ENCODE data around the gene ZNF888.
A peak's percentile ranks its signal among the peaks of the same experiment; 100 is the strongest.

The ZNF888 gene

GRCh38 chr19:52871466-52871865 lies 51.8 kb downstream of the ZNF888 start:
- TF ChIP-seq TEAD4 (IDR thresholded peaks at IDR 0.05) = no peak
- TF ChIP-seq, protein P1, sequence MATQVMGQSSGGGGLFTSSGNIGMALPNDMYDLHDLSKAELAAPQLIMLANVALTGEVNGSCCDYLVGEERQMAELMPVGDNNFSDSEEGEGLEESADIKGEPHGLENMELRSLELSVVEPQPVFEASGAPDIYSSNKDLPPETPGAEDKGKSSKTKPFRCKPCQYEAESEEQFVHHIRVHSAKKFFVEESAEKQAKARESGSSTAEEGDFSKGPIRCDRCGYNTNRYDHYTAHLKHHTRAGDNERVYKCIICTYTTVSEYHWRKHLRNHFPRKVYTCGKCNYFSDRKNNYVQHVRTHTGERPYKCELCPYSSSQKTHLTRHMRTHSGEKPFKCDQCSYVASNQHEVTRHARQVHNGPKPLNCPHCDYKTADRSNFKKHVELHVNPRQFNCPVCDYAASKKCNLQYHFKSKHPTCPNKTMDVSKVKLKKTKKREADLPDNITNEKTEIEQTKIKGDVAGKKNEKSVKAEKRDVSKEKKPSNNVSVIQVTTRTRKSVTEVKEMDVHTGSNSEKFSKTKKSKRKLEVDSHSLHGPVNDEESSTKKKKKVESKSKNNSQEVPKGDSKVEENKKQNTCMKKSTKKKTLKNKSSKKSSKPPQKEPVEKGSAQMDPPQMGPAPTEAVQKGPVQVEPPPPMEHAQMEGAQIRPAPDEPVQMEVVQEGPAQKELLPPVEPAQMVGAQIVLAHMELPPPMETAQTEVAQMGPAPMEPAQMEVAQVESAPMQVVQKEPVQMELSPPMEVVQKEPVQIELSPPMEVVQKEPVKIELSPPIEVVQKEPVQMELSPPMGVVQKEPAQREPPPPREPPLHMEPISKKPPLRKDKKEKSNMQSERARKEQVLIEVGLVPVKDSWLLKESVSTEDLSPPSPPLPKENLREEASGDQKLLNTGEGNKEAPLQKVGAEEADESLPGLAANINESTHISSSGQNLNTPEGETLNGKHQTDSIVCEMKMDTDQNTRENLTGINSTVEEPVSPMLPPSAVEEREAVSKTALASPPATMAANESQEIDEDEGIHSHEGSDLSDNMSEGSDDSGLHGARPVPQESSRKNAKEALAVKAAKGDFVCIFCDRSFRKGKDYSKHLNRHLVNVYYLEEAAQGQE (IDR thresholded peaks at IDR 0.05; ENCODE audit: low read depth) = no peak
- TF ChIP-seq, protein P2, sequence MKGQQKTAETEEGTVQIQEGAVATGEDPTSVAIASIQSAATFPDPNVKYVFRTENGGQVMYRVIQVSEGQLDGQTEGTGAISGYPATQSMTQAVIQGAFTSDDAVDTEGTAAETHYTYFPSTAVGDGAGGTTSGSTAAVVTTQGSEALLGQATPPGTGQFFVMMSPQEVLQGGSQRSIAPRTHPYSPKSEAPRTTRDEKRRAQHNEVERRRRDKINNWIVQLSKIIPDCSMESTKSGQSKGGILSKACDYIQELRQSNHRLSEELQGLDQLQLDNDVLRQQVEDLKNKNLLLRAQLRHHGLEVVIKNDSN (IDR thresholded peaks at IDR 0.05) = no peak
- no peak for TF ChIP-seq MAX (IDR thresholded peaks at IDR 0.05)
- TF ChIP-seq CEBPB (IDR thresholded peaks at IDR 0.05) = no peak
- TF ChIP-seq FOXM1 (IDR thresholded peaks at IDR 0.05; ENCODE audit: borderline replicate concordance, low read depth) = no peak
- TF ChIP-seq EGR1 (IDR thresholded peaks at IDR 0.05) = no peak
- TF ChIP-seq NFIC (IDR thresholded peaks at IDR 0.05) = no peak
- no peak for TF ChIP-seq TAF1 (IDR thresholded peaks at IDR 0.05; ENCODE audit: low read depth)
- TF ChIP-seq RAD21 (IDR thresholded peaks at IDR 0.05; ENCODE audit: low read depth) = no peak
- no peak for TF ChIP-seq ZBTB7A (IDR thresholded peaks at IDR 0.05; ENCODE audit: low read depth)
- TF ChIP-seq YY1 (IDR thresholded peaks at IDR 0.05; ENCODE audit: low read depth) = no peak

DNA sequence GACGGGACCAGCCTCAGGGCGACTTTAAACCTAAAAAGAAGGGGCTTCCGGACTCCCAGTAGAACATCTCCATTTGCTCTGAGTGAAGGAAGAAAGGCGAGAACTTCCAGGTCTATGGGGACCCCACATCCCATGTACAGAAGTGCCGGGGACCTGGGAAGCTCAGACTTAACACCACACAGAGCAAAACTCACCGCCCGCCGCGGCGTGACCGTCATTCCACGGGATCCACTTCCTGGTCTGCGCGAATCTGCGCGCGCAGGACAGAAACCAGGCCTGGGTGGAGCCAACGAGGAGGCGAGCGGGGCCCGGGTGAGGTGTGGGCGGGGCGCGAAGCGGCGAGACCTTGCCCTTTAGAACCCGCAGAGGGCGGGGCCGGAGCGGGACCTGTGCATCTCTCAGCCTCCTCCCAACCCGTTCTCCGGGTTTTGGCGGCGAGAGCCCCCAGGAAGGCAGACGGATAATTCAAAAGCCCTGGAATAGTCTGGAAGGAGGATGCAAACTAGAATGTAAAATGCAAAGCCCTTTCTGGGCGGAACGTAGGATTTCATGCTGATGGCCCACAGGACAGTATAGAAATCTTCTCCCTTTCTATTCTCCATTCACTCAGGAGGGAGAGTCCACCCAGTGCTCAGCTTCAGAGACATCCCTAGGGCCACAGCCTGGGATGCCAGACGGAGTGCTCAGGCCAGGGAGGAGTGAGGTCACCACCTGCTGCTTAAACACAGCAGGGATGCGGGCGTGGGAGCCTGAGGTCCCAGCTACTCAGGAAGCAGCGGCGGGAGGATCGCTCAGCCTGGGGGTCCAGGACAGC lies 65.6 kb downstream of the ZNF888 start, which contains the start of gene ZNF468:
TSS of gene ZNF468 (minus strand) at position 242 of the 814 bp plus-strand sequence. CDS start 3,347 bp downstream, outside the sequence.
- TF ChIP-seq MAX (IDR thresholded peaks at IDR 0.05) = 0 out of 2 replicates have a peak, but pooled peaks have one; percentile 34

Data from Ishikawa (cell line).